Stimulated activated CD4-positive, alpha-beta T cell treated with anti-CD3 and anti-CD28 coated beads, Interleukin-12 subunit alpha, Interleukin-12 subunit beta, amount 100 ng/mL, for 4 hours (primary cell): Measurements from ENCODE around the gene SLC35E3.

Experiments
- DNase-seq: peaks from one replicate; pipeline ENCODE4 v3.0.0-alpha.2; 2020

SLC35E3 gene

DNA sequence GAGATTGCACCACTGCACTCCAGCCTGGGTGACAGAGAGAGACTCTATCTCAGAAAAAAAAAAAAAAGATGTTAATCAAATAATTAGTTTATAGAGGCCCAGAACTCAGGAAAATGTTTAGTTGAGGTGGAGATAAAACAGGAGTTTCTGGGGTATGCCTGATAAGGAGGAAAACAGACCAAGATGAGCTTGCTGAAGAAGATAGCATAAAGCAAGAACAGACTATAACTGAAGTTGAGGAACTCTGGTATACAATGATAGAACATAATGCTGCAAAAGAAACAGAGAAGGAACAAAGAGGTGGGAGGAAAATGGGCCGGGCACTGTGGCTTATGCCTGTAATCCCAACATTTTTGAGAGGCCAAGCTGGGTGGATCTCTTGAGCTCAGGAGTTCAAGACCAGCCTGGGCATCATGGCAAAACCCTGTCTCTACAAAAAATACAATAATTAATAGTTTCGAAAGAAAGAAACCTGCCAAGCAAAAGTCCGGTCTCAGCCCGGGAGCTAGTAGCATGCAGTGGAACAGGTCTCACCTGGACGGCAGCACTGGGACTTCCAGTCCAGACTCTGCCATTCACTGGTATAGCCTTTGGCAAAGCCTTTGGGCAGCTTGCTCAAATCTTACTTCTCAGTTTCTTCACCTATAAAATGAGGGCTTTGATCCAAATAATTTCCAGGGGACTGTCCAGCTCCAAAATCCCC, 25.4 kb downstream of the SLC35E3 start:
- DNase-seq: no peak

GRCh38 chr12:68772714-68773113, 26.7 kb downstream of the SLC35E3 start:
- DNase-seq: no peak

DNA sequence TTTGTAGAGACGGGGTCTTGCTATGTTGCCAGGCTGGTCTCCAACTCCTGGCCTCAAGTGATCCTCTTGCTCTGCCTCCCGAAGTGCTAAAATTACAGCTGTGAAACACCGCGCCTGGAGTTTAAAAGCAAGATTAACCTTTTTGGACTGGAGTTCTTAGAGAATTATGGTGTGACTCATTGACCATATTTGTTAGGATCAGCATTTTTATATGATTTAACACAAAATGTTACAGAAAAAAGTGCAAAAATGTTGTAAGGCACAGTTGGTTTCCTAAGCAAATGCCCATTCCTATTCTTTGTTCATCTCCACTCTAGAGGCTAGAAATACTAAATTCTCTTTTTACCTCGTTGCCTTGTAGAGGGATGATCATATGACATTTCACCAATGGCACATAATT, 27.6 kb downstream of the SLC35E3 start:
- no peak for DNase-seq

- DNase-seq: no peak
Observed at GRCh38 chr12:68775121-68775630, 29.2 kb downstream of the SLC35E3 start.

GRCh38 chr12:68776976-68777610, 31.1 kb downstream of the SLC35E3 start:
- no peak for DNase-seq

DNA sequence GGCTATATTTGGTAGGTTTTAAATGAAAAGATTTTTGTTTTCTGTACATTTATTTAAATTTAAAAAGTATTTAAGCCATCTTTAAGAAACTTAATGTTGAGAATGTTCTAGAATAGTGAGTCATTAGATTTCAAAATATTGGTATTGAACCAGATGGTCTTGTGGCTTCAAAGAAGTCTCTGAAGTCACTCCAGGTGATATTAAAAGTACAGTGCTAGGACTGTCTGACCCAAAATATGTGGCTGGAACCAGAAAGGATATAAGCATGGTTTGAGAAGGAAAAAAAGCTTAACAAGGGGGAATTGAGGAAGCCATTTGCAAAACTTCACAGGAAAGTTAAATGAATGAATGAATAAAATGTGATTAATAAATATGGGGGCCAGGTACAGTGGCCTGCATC, 33.3 kb downstream of the SLC35E3 start:
- no peak for DNase-seq

DNA sequence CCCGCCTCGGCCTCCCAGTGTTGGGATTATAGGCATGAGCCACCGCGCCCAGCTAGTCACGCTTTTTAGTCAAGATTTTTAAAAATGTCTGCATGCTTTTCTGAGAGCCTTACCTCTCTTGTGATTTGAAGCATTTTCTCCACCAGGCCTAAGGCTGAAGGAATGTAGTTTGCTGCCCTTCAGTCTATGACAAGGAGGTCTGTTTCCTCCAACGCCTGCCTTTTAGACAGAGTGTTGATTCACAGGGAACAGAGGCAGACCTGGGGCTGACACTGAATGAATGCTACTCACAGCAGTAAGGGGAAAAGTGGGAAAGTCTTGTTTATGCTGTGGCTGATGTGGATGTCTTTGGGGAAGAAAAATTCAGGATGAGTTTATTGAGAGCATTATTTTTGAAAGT, 34.8 kb downstream of the SLC35E3 start:
- no peak for DNase-seq

DNA sequence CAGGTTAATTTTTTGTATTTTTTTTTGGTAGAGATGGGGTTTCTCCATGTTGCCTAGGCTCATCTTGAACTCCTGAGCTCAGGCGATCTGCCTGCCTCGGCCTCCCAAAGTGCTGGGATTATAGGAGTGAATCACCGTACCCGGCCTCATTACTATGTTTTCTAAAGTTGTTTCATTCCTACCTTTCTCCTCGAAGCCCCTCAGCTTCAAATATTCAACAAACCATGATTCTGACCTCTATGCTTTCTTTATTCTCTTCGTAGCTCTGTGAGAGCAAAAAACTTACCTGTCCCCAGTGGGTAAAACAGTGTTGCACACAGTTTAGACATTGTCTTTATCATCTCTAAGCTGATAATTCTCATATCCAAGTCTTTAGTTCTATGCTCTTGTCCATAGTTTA, 35.8 kb downstream of the SLC35E3 start:
- no peak for DNase-seq

DNA sequence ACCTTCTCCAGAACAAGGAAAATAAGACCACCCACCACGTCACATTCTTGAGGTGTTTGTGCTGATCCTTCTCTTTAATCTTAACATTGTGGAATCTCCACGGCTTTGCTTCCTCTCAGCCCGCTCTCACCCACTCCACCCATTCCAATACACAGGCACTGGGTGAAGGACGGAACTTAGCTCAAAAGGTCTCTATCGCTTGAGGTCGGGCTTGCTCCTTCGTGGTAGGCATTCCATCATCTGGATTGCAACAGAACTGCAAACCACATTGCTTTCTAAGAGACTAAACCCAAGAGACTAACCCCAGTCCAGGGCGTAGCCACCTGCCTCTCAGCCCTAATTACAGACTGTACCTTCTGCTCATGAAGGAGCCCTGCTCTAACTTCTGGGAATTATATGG, 38.0 kb downstream of the SLC35E3 start:
- no peak for DNase-seq

DNA sequence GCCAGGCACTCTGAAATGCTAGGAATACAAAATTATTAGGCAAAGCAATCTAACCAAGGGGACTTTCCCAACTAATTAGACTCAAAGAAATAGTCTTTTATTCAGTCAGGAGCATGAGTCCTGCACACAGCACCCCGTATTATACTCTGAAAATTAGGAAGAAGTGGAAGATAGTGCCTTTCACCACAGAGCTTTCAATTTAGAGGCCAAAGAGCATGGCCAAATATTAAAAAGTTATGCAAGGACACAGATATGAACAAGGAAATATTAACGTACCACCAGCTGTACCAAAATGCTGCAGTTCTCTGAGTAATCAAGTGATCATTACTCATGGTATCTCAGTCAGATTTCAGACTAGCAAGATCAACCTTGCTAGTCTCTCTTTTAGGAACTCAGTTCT, 39.4 kb downstream of the SLC35E3 start:
- DNase-seq: no peak

- no peak for DNase-seq
Observed at GRCh38 chr12:68785823-68786222, 39.8 kb downstream of the SLC35E3 start.

DNA sequence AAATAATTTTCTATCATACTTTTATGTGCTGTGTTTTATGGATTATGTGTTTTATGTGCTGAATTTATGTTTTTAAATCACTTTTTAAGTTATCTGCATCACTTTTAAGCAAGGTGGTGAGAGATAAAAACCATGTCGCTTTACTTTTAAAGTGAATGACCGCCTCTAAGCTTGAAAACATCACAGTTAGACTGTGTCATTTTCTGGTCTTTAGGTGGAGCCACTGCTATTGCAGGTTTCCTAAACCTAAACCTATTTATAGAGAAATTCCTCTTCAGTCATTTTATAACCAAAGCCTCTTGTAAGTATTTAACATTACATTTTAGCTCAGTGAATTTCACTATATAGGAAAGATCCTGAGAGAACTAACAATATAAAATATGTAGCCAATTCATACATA, 41.0 kb downstream of the SLC35E3 start:
- DNase-seq: no peak

GRCh38 chr12:68788554-68789143, 42.7 kb downstream of the SLC35E3 start:
- no peak for DNase-seq

DNA sequence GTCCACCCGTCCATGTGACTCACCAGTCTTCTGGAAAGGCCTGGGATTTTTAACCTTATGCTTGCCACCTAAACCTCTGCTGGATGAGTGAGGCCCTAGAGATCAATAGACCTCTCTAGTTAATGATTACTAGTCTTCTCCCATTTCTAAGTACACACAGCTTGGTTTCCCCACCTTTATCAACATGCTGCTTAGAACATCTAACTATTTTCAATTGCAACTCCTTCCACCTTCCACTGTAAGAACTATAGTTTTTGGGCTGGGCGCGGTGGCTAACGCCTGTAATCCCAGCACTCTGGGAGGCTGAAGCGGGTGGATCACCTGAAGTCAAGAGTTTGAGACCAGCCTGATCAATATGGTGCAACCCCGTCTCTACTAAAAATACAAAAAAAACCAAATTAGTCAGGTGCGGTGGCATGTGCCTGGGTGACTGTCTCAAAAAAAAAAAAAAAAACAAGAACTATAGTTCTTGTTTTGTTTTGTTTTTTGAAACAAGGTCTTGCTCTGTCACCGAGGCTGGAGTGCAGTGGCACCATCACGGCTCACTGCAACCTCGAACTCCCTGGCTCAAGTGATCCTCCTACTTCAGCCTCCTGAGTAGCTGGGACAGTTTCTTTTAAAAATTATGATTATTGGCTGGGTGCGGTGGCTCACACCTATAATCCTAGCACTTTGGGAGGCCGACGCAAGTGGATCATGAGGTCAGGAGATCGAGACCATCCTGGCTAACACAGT, 43.3 kb downstream of the SLC35E3 start:
- no peak for DNase-seq

DNA sequence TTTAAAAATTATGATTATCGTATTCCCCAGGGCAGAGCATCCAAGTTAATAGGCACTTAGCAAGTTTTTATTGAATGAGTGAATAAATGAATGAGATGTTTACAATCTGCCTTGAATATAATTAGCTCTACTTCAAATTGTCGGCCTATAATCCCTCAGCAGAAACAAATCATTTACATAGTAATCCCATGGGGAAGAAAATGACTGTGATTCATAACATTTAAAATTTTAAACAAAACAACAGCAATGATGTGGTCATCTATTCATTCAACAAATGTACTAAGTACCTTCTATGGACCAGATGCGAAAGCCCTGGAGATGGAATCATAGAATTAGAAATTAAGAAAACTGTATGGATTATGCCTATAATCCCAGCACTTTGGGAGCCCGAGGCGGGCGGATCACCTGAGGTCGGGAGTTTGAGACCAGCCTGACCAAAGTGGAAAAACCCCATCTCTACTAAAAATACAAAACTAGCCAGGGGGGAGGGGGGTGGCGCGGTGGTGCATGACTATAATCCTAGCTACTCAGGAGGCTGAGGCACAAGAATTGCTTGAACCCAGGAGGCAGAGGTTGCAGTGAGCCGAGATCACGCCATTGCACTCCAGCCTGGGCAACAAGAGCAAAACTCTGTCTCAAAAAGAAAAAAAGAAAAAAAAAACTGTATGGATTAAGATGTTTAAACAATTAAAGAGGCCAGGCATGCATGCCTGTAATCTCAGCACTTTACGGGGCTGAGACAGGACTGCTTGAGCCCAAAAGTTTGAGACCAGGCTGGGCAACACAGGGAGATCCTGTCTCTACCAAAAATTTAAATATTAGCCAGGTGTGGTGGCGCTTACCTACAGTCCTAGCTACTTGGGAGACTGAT, 44.3 kb downstream of the SLC35E3 start:
- no peak for DNase-seq

GRCh38 chr12:68790952-68791234, 44.9 kb downstream of the SLC35E3 start:
- DNase-seq: no peak

GRCh38 chr12:68791897-68792481, 46.0 kb downstream of the SLC35E3 start:
- DNase-seq: no peak

DNA sequence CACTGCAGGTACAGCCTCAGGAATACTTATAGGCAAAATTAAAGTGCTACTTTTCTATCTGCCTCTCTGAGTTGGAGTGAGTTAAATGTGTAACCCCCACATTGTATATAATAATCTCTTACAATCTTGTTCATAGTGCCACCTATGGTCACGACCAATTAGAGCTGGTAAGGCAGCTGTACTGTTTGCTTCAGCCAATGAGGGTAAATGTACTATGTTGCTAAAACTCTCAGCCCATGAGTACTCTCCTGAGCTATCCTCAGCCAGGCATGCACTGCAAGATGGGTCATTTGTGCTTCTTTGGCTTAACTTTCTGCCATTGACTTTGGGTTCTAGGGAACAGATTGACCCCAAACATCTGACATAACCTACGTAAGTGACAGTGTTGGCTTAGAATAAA, 47.0 kb downstream of the SLC35E3 start:
- DNase-seq: no peak

GRCh38 chr12:68793436-68793835, 47.5 kb downstream of the SLC35E3 start:
- DNase-seq: no peak

GRCh38 chr12:68793975-68794652, 48.1 kb downstream of the SLC35E3 start:
- DNase-seq: no peak

GRCh38 chr12:68794653-68795251, 48.8 kb downstream of the SLC35E3 start:
- no peak for DNase-seq
